GM18873 (cell line): ENCODE results near the gene PLCL2.
A peak's percentile ranks its signal among the peaks of the same experiment; 100 is the strongest.

ENCODE experiments used
- ATAC-seq: cut with Tn5 transposase; IDR thresholded peaks from one replicate; pipeline ENCODE4 v1.9.1; 2021; ENCODE audit warnings: mild to moderate bottlenecking, moderate library complexity, moderate number of reproducible peaks; ENCODE audit not compliant: unreplicated experiment, low FRiP score

PLCL2 gene

GRCh38 chr3:17038141-17038540 lies 153.4 kb downstream of the PLCL2 start:
- ATAC-seq = no peak

GRCh38 chr3:17038900-17039553 lies 154.3 kb downstream of the PLCL2 start:
- no peak for ATAC-seq

- ATAC-seq = no peak
These were observed 154.8 kb downstream of the PLCL2 start for GRCh38 chr3:17039594-17039993.

- no peak for ATAC-seq
These were observed 155.7 kb downstream of the PLCL2 start for GRCh38 chr3:17040322-17040989.

- ATAC-seq = no peak
These were observed 156.2 kb downstream of the PLCL2 start for GRCh38 chr3:17040990-17041377.

- no peak for ATAC-seq
These were observed 160.1 kb downstream of the PLCL2 start for GRCh38 chr3:17044855-17045254.

- ATAC-seq = no peak
These were observed 160.9 kb downstream of the PLCL2 start for GRCh38 chr3:17045705-17046104.

- no peak for ATAC-seq
These were observed 161.9 kb downstream of the PLCL2 start for GRCh38 chr3:17046623-17047022.

GRCh38 chr3:17047162-17047561 lies 162.4 kb downstream of the PLCL2 start:
- ATAC-seq = no peak

- no peak for ATAC-seq
These were observed 163.1 kb downstream of the PLCL2 start for GRCh38 chr3:17047894-17048293.

GRCh38 chr3:17050071-17050470 lies 165.3 kb downstream of the PLCL2 start:
- no peak for ATAC-seq

GRCh38 chr3:17050506-17050905 lies 165.8 kb downstream of the PLCL2 start:
- ATAC-seq = no peak

GRCh38 chr3:17052363-17052762 lies 167.6 kb downstream of the PLCL2 start:
- ATAC-seq = peak; percentile 65

GRCh38 chr3:17054301-17054981 lies 169.7 kb downstream of the PLCL2 start:
- ATAC-seq = no peak

GRCh38 chr3:17054982-17055343 lies 170.2 kb downstream of the PLCL2 start:
- ATAC-seq = no peak

- ATAC-seq = peak; percentile 54
These were observed 170.9 kb downstream of the PLCL2 start for GRCh38 chr3:17055374-17056276.

- no peak for ATAC-seq
These were observed 172.6 kb downstream of the PLCL2 start for GRCh38 chr3:17057321-17057720.

- no peak for ATAC-seq
These were observed 175.3 kb downstream of the PLCL2 start for GRCh38 chr3:17059989-17060550.

- no peak for ATAC-seq
These were observed 176.2 kb downstream of the PLCL2 start for GRCh38 chr3:17061005-17061404.

- no peak for ATAC-seq
These were observed 178.0 kb downstream of the PLCL2 start for GRCh38 chr3:17062736-17063135.
